Activated T-cell treated with anti-CD3 and anti-CD28 coated beads, Interleukin-2, amount 50 U/mL, for 4 hours (primary cell): Measurements from ENCODE around the gene AKT1S1. TPM values are rescaled to one million over a fixed set of nuclear protein-coding genes. Genes with fewer than 3 reads are reported as not detected.
A peak's percentile ranks its signal among the peaks of the same experiment; 100 is the strongest.

Experiments used
- ATAC-seq, 2 donors: fragments of 200-7000 bp; cut with Tn5 transposase; one replicate each; pipeline ENCODE4 v1.10.0; 2021
- DNase-seq: peaks from one replicate; pipeline ENCODE4 v3.0.0-alpha.2; 2020
- H3K27me3 Mint-ChIP-seq: one replicate; pipeline ENCODE4 v1.8.0; 2021; ENCODE audit warnings: low read depth, mixed read lengths
- H3K36me3 Mint-ChIP-seq: one replicate; pipeline ENCODE4 v1.8.0; 2022; ENCODE audit warnings: mixed read lengths; ENCODE audit not compliant: insufficient read depth
- H3K4me1 Mint-ChIP-seq: one replicate; pipeline ENCODE4 v1.8.0; 2021; ENCODE audit warnings: low read depth, mixed read lengths
- H3K4me3 Mint-ChIP-seq: one replicate; pipeline ENCODE4 v1.8.0; 2021; ENCODE audit warnings: mild to moderate bottlenecking, moderate library complexity, mixed read lengths
- H3K9me3 Mint-ChIP-seq: one replicate; pipeline ENCODE4 v1.8.0; 2021; ENCODE audit warnings: mixed read lengths
- total RNA-seq, 3 donors: library from RNA; stranded (reverse); gene quantifications; one replicate each; pipeline ENCODE4 v1.2.1, GENCODE V29; 2021

Gene AKT1S1
- total RNA-seq, 3 donors from 2014 or later: 25.3 to 31.6 (median 28.0) TPM

DNA sequence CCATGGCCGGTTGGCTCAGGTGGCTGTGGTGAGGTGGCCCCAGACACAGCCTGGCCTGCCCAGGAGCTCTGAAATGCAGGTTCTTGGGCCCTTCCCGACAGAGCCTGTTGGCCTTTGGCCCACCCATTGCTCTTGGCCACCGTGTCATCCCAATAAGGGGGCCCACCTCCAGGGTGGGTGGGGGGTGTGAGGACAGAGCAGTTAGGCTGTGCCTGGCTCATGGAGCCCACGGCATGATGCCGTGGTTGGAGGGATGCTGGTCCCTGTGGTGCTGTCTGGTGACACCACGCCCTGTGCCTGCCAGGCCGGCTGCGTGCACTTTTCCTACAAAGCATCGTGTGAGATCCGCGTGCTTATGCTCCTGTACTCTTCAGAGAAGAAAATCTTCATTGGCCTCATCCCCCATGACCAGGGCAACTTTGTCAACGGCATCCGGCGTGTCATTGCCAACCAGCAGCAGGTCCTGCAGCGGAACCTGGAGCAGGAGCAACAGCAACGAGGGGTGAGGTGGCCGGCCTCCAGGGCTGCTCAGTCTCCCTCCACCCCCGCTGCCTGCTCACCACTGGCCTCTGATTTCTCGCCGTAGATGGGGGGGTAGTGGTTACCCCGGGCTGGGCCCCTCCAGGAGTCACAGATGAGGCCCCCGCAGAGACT, 17.3 kb downstream of the AKT1S1 start:
- ATAC-seq (no peak), DNase-seq (no peak)
- no peaks in the 10 kb centered on the region for H3K27me3 Mint-ChIP-seq
- H3K4me1 Mint-ChIP-seq: peaks cover 13% of the 10 kb centered on the region
- no peak overlapping the region for H3K4me3 Mint-ChIP-seq
- peaks cover 15% of the 10 kb centered on the region for H3K36me3 Mint-ChIP-seq
- H3K9me3 Mint-ChIP-seq: no peaks in the 10 kb centered on the region

GRCh38 chr19:49858088-49858985, 18.8 kb downstream of the AKT1S1 start:
- DNase-seq (no peak), ATAC-seq (no peak)
- Mint-ChIP-seq H3K36me3 (peaks cover 6% of the 10 kb centered on the region), H3K4me1 (peaks cover 4% of the 10 kb centered on the region), H3K9me3 (no peaks in the 10 kb centered on the region), H3K4me3 (no peak overlapping the region), H3K27me3 (no peaks in the 10 kb centered on the region)

- Mint-ChIP-seq H3K4me1 (peaks cover 7% of the 10 kb centered on the region), H3K27me3 (no peaks in the 10 kb centered on the region), H3K36me3 (peaks cover 3% of the 10 kb centered on the region), H3K4me3 (no peak overlapping the region), H3K9me3 (no peaks in the 10 kb centered on the region)
- ATAC-seq (no peak), DNase-seq (no peak)
Observed at GRCh38 chr19:49857838-49858087, 19.4 kb downstream of the AKT1S1 start.

DNA sequence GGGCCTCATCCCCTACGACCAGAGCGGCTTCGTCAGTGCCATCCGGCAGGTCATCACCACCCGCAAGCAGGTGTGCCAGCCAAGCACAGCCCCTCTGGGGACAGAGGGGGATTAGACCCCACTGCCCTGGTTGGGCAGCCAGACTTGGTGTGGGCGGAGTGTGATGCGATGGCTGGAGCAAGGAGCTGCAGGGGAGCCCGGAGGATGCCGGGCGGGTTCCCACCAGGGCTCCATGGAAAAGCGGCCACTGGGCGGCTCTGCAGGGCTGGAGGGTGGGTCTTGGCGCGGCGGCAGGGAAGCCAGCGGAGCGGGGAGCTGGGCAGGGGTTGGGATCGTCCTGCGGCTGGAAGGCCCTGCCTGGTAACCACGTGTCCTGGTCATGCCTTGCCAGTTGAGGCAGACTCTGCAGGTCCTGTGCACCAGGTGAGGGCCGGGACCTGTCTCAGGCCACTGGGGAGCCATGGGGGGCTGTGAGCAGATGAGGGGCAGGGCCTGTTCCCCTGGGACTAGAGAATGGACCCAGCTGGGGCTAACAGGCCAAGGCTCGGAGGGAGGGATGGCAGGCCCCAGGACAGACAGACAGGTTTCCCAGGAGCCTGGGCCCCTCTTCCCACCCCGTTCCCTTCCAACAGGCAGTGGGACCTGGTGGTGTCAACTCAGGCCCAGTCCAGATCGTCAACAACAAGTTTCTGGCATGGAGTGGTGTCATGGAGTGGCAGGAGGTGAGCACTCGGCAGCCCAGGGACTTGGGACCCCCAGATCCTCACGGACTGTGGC, 19.9 kb downstream of the AKT1S1 start:
- DNase-seq (no peak), ATAC-seq (no peak)
- peaks cover 3% of the 10 kb centered on the region for H3K36me3 Mint-ChIP-seq
- peaks cover 12% of the 10 kb centered on the region for H3K4me1 Mint-ChIP-seq
- H3K9me3 Mint-ChIP-seq: no peaks in the 10 kb centered on the region
- no peak overlapping the region for H3K4me3 Mint-ChIP-seq
- no peaks in the 10 kb centered on the region for H3K27me3 Mint-ChIP-seq

DNA sequence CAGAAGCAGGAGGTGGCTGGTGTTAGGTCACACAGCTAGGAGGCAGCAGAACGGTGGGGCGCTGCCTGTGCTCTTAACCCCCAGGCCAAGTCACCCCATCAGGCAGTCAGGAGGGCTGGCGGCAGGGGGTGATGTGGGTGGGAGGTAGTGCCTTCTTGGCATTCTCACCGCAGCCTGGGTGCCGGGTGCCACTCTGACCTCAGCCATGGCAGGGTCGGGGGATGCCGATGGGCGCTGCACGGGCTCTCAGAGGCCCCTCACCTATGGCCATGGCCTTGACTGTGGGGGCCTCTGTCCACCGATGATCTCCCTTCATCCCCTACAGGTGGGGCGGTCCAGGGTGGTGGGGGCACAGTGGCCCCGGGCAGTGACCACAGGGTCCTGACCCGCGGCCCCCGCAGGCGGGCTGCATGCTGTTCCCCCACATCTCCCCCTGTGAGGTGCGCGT, 20.6 kb downstream of the AKT1S1 start:
- H3K9me3 Mint-ChIP-seq: no peaks in the 10 kb centered on the region
- DNase-seq: no peak
- ATAC-seq: no peak
- H3K36me3 Mint-ChIP-seq: peaks cover 3% of the 10 kb centered on the region
- H3K4me3 Mint-ChIP-seq: no peak overlapping the region
- H3K4me1 Mint-ChIP-seq: peaks cover 16% of the 10 kb centered on the region
- H3K27me3 Mint-ChIP-seq: no peaks in the 10 kb centered on the region

DNA sequence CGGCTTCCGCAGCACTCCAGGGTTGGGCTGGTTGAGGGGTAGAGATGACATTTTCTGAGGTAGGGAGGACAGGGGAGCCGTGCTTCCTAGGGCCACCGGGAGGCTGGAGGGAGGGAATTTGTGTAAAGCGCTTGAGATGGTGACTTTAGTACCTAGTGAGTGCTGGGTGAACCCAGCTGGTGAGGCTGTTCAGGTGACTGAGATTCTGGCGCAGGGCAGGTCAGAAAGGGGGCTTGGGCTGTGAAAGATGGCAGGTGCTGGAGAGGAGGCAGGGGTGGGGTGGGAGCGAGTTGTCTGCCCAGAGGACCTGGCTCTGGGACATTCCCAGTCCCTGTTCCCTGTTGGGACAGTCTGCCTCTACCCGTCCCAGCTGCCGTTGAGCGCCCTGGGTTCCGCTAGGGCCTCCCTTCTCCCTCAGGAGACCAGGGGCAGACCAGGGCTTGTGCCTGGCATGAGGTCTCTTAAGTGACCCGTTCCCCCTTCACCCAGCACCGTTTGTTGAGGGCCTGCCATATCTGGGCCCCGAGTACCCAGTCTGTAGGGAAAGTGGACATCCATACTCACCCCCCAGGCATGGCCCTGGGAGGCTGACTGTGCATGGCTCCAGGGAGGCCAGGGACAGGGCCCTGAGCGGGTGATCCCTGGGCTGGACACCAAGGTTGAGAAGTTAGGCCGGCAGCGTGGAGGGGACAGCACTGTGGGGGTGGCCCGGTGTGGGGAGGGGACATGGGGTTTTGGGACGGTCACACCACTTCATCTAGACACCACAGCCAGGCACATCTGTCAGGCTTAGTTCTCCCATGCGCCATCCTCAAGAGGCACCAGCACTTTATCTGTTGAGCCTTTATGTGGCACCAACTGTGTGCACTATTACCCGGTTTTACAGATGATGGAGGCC, 21.2 kb downstream of the AKT1S1 start:
- no peaks in the 10 kb centered on the region for H3K27me3 Mint-ChIP-seq
- peaks cover 3% of the 10 kb centered on the region for H3K36me3 Mint-ChIP-seq
- no peaks in the 10 kb centered on the region for H3K9me3 Mint-ChIP-seq
- H3K4me1 Mint-ChIP-seq: peaks cover 16% of the 10 kb centered on the region
- DNase-seq (no peak), ATAC-seq (no peak)
- no peak overlapping the region for H3K4me3 Mint-ChIP-seq

- Mint-ChIP-seq H3K9me3 (no peaks in the 10 kb centered on the region), H3K4me3 (no peak overlapping the region), H3K4me1 (peaks cover 17% of the 10 kb centered on the region), H3K36me3 (peaks cover 3% of the 10 kb centered on the region), H3K27me3 (no peaks in the 10 kb centered on the region)
- no peak for ATAC-seq
- no peak for DNase-seq
Observed at GRCh38 chr19:49855277-49855675, 21.9 kb downstream of the AKT1S1 start.

DNA sequence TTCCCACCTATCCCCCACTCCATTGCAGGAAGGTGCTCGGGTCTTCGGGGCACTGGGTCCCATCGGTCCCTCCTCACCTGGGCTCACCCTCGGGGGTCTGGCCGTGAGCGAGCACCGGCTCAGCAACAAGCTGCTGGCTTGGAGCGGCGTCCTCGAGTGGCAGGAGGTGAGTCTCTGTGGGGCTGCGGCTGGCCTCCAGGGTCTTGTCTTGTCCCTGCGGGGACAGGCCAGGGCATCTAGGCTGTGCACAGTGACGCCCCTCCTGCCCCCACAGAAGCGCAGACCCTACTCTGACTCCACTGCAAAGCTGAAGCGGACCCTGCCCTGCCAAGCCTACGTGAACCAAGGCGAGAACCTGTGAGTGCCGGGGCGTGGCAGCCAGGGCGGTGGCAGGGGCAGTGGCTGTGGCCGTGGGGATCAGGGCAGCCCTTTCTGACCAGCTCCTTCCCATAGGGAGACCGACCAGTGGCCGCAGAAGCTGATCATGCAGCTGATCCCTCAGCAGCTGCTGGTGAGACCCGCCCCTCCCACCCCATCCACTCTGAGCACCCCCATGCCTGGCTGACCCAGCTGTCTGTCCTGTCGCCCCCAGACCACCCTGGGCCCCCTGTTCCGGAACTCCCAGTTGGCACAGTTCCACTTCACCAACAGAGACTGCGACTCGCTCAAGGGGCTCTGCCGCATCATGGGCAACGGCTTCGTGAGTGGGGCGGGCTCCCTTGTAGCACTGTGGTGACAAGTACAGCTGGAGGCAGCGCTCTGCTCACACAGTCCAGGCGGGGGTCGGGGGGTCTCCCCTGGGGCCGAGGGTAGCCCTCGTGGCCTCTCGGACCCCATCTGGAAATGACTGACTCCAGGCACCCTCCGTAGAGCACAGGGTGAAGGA, 22.5 kb downstream of the AKT1S1 start:
- ATAC-seq (no peak), DNase-seq (no peak)
- no peaks in the 10 kb centered on the region for H3K27me3 Mint-ChIP-seq
- peaks cover 3% of the 10 kb centered on the region for H3K36me3 Mint-ChIP-seq
- no peak overlapping the region for H3K4me3 Mint-ChIP-seq
- peaks cover 24% of the 10 kb centered on the region for H3K4me1 Mint-ChIP-seq
- H3K9me3 Mint-ChIP-seq: no peaks in the 10 kb centered on the region

GRCh38 chr19:49853852-49854377, 23.2 kb downstream of the AKT1S1 start:
- H3K4me1 Mint-ChIP-seq: peaks cover 29% of the 10 kb centered on the region
- ATAC-seq: no peak
- no peaks in the 10 kb centered on the region for H3K27me3 Mint-ChIP-seq
- peaks cover 4% of the 10 kb centered on the region for H3K9me3 Mint-ChIP-seq
- H3K36me3 Mint-ChIP-seq: peaks cover 4% of the 10 kb centered on the region
- DNase-seq: no peak
- peak overlapping the region; percentile 14 for H3K4me3 Mint-ChIP-seq

- Mint-ChIP-seq H3K4me3 (peak overlapping the region; percentile 84), H3K36me3 (peaks cover 2% of the 10 kb centered on the region), H3K9me3 (peaks cover 6% of the 10 kb centered on the region), H3K27me3 (no peaks in the 10 kb centered on the region), H3K4me1 (peaks cover 39% of the 10 kb centered on the region)
- ATAC-seq (no peak), DNase-seq (no peak)
Observed at GRCh38 chr19:49852631-49853126, 24.5 kb downstream of the AKT1S1 start.

DNA sequence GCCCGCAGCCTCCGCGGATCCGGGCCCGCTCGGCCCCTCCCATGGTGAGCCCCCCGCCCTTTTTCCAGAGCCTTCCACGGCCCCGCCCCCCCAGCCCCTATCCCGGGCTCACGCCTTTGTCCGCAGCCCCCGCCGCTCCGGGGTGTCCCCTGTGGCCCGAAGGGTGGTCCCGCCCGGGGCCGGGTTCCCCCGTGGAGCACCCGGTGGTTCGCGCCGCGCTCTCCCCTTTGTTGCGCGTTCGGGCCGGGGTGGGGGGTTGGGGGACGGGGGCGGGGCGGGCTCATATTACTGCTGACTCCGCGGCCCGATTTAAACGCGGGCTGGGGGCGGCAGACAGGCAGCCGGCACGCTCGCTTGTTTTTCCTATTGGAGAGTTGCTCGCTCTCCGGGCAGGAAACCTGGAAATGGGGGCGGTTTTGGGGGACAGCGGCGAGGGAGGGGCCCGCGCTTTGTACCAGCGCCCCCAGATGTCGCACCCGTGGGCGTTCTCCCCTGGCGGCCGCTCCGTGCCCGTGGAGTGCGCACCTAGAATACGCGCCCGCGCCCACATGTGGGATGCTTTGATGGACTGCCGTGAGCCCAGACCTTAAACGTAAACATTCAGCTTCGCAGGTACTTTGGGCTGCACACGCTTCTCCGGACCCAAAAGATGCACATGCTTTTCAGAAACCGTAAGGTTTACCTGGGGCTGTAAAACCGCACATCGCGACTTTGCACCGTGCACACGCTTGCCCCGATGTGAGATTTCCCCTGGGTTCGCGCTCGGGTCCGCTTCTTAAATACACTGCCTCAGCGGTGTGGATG, 25.5 kb downstream of the AKT1S1 start:
- peak overlapping the region; percentile 84 for H3K4me3 Mint-ChIP-seq

More for the DNA sequence above, 25.5 kb downstream of the AKT1S1 start:
- H3K36me3 Mint-ChIP-seq: peaks cover 2% of the 10 kb centered on the region
- no peaks in the 10 kb centered on the region for H3K27me3 Mint-ChIP-seq
- H3K9me3 Mint-ChIP-seq: peaks cover 6% of the 10 kb centered on the region
- peaks cover 41% of the 10 kb centered on the region for H3K4me1 Mint-ChIP-seq
- DNase-seq (no peak), ATAC-seq (peak; percentile 7 to 10)
